GM20000 (cell line): ENCODE data around the gene DEGS2.
"Not testable (repeated sequence)": the region's sequence is repeated elsewhere in the genome, so short reads cannot be mapped to it uniquely, and the experiment has no call there.

Experiments used
- DNase-seq: peaks from one replicate; pipeline ENCODE4 v3.0.0; 2012; ENCODE audit warnings: low spot score
- CTCF ChIP-seq: IDR thresholded peaks from 2 replicates; pipeline ENCODE4 v1.5.1; 2012; ENCODE audit warnings: mild to moderate bottlenecking, control low read depth; ENCODE audit errors: extremely low read depth, missing control alignments

The DEGS2 gene

GRCh38 chr14:100188392-100189030, 29.1 kb upstream of the DEGS2 start:
- no peak for DNase-seq
- no peak for TF ChIP-seq CTCF

- no peak for TF ChIP-seq CTCF
- DNase-seq, result no peak
Measured at GRCh38 chr14:100187247-100187833, 27.9 kb upstream of the DEGS2 start.

GRCh38 chr14:100181876-100182551, 22.6 kb upstream of the DEGS2 start:
- not testable (repeated sequence) for DNase-seq

GRCh38 chr14:100180671-100181070, 21.2 kb upstream of the DEGS2 start:
- not testable (repeated sequence) for DNase-seq

GRCh38 chr14:100178691-100179090, 19.2 kb upstream of the DEGS2 start:
- DNase-seq, result no peak
- no peak for TF ChIP-seq CTCF

GRCh38 chr14:100176811-100177327, 17.4 kb upstream of the DEGS2 start:
- no peak for TF ChIP-seq CTCF
- no peak for DNase-seq

GRCh38 chr14:100173353-100173752, 13.9 kb upstream of the DEGS2 start:
- DNase-seq, result no peak
- TF ChIP-seq CTCF, result no peak

- no peak for DNase-seq
- TF ChIP-seq CTCF, result no peak
Measured at GRCh38 chr14:100172811-100173210, 13.4 kb upstream of the DEGS2 start.
